Mesendoderm (in vitro differentiated cells): ENCODE measurements around the gene TRMT112. TPM values are rescaled to one million over a fixed set of nuclear protein-coding genes. Genes with fewer than 3 reads are reported as not detected.

Source experiments
- DNase-seq: peaks from one replicate; pipeline ENCODE4 v3.0.0; 2013
- H2AK5ac ChIP-seq: 2 replicates; pipeline ENCODE4 v1.6.1; 2013; ENCODE audit warnings: low read length, inconsistent platforms
- H2BK120ac ChIP-seq: 2 replicates; pipeline ENCODE4 v1.6.1; 2013; ENCODE audit warnings: low read depth, mild to moderate bottlenecking, low read length, moderate library complexity, mixed read lengths
- H2BK15ac ChIP-seq: replicated peaks from 2 replicates; pipeline ENCODE4 v1.6.1; 2013; ENCODE audit warnings: low read depth, mild to moderate bottlenecking, moderate library complexity
- H2BK5ac ChIP-seq: 2 replicates; pipeline ENCODE4 v1.6.1; 2013; ENCODE audit warnings: low read length, inconsistent platforms
- H3K18ac ChIP-seq: 2 replicates; pipeline ENCODE4 v1.6.1; 2013; ENCODE audit warnings: mild to moderate bottlenecking, low read length, mixed read lengths
- H3K23ac ChIP-seq: one replicate; pipeline ENCODE4 v1.6.1; 2013; ENCODE audit warnings: low read length
- H3K27ac ChIP-seq: 2 replicates; pipeline ENCODE4 v1.5.1; 2013; ENCODE audit warnings: low read depth, mild to moderate bottlenecking, inconsistent platforms, low read length, moderate library complexity
- H3K27me3 ChIP-seq: 2 replicates; pipeline ENCODE4 v1.6.1; 2013; ENCODE audit warnings: low read length, control low read depth, mild to moderate bottlenecking, inconsistent platforms; ENCODE audit not compliant: insufficient read depth, poor library complexity
- H3K36me3 ChIP-seq: 2 replicates; pipeline ENCODE4 v1.6.1; 2013; ENCODE audit warnings: low read length, inconsistent platforms; ENCODE audit not compliant: control insufficient read depth, insufficient read depth
- H3K4ac ChIP-seq: one replicate; pipeline ENCODE4 v1.6.1; 2013; ENCODE audit warnings: low read depth, mild to moderate bottlenecking, low read length, moderate library complexity
- H3K4me1 ChIP-seq: 2 replicates; pipeline ENCODE4 v1.6.1; 2013; ENCODE audit warnings: low read depth, low read length, inconsistent platforms; ENCODE audit not compliant: control insufficient read depth
- H3K4me2 ChIP-seq: 2 replicates; pipeline ENCODE4 v1.6.1; 2013; ENCODE audit warnings: low read length
- H3K4me3 ChIP-seq: 2 replicates; pipeline ENCODE4 v1.5.1; 2013; ENCODE audit warnings: mild to moderate bottlenecking, low read length
- H3K56ac ChIP-seq: one replicate; pipeline ENCODE4 v1.6.1; 2013; ENCODE audit warnings: low read length
- H3K79me1 ChIP-seq: 2 replicates; pipeline ENCODE4 v1.6.1; 2013; ENCODE audit warnings: low read length, inconsistent platforms
- H3K79me2 ChIP-seq: 2 replicates; pipeline ENCODE4 v1.6.1; 2013; ENCODE audit warnings: mild to moderate bottlenecking, low read length; ENCODE audit not compliant: control insufficient read depth, insufficient read depth
- H3K9ac ChIP-seq: 2 replicates; pipeline ENCODE4 v1.6.1; 2013; ENCODE audit warnings: low read length, inconsistent platforms
- H4K5ac ChIP-seq: one replicate; pipeline ENCODE4 v1.6.1; 2013; ENCODE audit warnings: low read length
- H4K8ac ChIP-seq: one replicate; pipeline ENCODE4 v1.6.1; 2013; ENCODE audit warnings: low read depth, mild to moderate bottlenecking, control low read depth, low read length, moderate library complexity
- WGBS: extraction: QIAGEN DNeasy Blood & Tissue Kit; methylation state at CpG from one replicate; pipeline ENCODE4 v1.1.7; 2013; ENCODE audit warnings: low lambda C conversion rate, missing lambda C conversion rate; ENCODE audit not compliant: insufficient coverage; ENCODE audit errors: extremely low coverage; 5-methylcytosine and 5-hydroxymethylcytosine counted together
- polyA plus RNA-seq, 2 experiments: library from polyadenylated mRNA; stranded (reverse); fragments of 200-250 nt; gene quantifications; one replicate each; pipeline ENCODE4 v1.2.3, GENCODE V29; 2013

Gene TRMT112
- 524 TPM for polyA plus RNA-seq (2013, experiment 1 of 2)
- 540 TPM for polyA plus RNA-seq (2013, experiment 2 of 2)

DNA sequence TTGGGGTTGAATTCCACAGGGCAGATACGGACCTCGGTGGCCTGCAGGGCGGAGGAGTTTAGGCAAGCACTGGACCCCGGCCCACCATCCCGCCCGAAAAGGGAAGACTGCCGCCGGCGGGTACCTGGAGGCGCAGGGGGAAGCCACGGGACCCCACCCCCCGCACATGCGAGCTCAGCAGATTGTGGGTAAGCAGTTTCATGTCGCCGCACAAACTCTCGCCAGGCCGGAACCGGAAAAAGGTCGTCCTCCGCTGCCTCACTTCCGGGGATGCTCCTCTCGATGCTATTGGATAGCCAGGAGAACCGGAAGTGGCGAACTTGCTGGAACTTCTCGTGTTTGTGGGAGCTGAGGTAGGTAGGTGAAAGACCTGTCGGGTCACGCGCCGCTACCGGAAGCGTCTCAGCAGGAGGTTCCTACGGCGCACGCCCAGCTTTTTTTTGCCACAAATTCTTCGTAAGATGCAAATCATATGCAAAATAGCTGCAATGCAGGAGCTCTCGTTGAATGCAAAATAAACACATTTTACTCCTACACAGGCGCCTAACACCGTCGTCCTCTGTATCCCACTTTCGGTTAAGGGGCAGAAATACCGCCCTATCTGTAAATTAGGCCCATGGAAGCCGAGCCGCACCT, at the start of gene TRMT112:
TRMT112 (minus strand) TSS at position 235 of the 636 bp plus-strand sequence; CDS start at position 202, 33 bp downstream.
- Histone ChIP-seq H4K5ac (no peak within 1 kb of the TSS), H3K79me2 (peaks cover 4% of the 10 kb centered on the region), H3K4ac (peak within 1 kb of the TSS; percentile 83), H3K18ac (peak within 1 kb of the TSS; percentile 84), H2BK15ac (no peak within 1 kb of the TSS), H3K4me2 (peak within 1 kb of the TSS; percentile 89), H3K27me3 (no peaks in the 10 kb centered on the region), H3K23ac (peak within 1 kb of the TSS; percentile 83), H2AK5ac (peak within 1 kb of the TSS; percentile 24), H2BK120ac (peak within 1 kb of the TSS; percentile 49), H3K56ac (peak within 1 kb of the TSS; percentile 96), H3K4me3 (peak within 1 kb of the TSS; percentile 91), H3K4me1 (peaks cover 3% of the 10 kb centered on the region), H2BK5ac (peak within 1 kb of the TSS; percentile 95), H4K8ac (peak within 1 kb of the TSS; percentile 93), H3K27ac (peak within 1 kb of the TSS; percentile 97), H3K79me1 (peaks cover 7% of the 10 kb centered on the region), H3K9ac (peak within 1 kb of the TSS; percentile 93), H3K36me3 (no peaks in the 10 kb centered on the region)
- no CpG with 5 or more reads among the region's 43 CpGs for WGBS
- peak; percentile 100 for DNase-seq

DNA sequence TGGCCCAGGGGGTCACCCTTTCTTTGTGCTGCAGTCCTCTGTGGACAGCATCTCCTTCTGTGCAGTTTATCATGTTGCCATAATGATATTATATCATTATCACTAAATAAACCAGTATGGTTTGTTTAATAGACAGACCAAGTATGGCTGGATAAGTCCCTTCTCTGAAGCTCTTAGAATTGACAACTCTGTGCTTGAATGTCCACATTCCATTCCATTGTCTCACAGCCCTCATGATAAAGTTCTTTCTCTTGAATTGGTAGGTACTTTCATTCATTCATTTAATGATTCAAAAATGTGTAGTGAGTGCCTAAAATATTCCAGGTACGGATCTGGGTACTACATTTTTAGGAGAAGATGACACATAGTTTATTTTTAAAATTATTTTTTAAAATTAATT, 49.4 kb upstream of the TRMT112 start:
- Histone ChIP-seq H3K79me1 (no peaks in the 10 kb centered on the region), H2AK5ac (no peak overlapping the region), H2BK15ac (no peak overlapping the region), H3K27ac (no peak overlapping the region), H2BK5ac (no peak overlapping the region), H3K23ac (no peak overlapping the region), H3K4me1 (no peaks in the 10 kb centered on the region), H3K27me3 (no peaks in the 10 kb centered on the region), H3K36me3 (no peaks in the 10 kb centered on the region), H4K8ac (no peak overlapping the region), H2BK120ac (no peak overlapping the region), H3K18ac (no peak overlapping the region), H3K4ac (no peak overlapping the region), H3K4me3 (no peak overlapping the region), H3K9ac (no peak overlapping the region), H3K79me2 (no peaks in the 10 kb centered on the region), H3K56ac (no peak overlapping the region), H4K5ac (no peak overlapping the region), H3K4me2 (no peak overlapping the region)
- WGBS, result no CpG with 5 or more reads among the region's 1 CpG
- DNase-seq, result no peak

DNA sequence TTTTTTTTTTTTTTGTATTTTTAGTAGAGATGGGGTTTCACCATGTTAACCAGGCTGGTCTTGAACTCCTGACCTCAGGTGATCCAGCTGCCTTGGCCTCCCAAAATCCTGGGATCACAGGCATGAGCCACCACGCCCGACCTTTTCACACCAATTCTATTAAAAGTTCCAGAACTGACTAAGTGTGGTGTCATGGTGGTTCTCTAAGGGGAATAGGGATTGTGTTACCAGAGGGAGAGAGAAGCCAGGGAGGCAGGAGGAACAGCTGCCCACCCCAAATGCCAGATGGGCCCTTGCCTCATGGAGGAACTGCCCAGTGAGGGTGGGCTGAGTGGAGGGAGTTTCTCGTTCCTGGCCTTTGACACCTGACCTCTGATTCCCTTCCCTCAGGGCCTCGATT, 47.6 kb upstream of the TRMT112 start:
- no peak overlapping the region for H3K4ac ChIP-seq
- no peak overlapping the region for H2BK120ac ChIP-seq
- no CpG with 5 or more reads among the region's 4 CpGs for WGBS

DNA sequence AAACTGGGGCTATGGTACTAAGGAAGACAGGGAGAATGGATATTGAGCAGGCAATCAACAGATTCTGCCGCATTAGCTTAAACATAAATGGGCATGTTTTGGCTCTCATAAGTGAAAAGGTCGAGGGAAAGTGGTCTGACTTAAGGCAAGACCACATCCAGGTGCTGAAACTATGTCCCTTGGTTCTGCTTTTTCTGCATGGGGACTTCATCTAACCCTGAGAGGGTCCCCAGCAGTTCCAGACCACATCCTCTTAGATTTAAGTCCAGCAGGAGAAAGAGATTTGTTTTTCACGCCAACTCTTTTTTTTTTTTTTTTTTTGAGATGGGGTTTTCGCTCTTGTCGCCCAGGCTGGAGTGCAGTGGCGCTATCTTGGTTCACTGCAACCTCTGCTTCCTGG, 47.1 kb upstream of the TRMT112 start:
- Histone ChIP-seq H2AK5ac (no peak overlapping the region), H3K4me3 (no peak overlapping the region), H3K4me1 (peaks cover 2% of the 10 kb centered on the region), H3K79me1 (peaks cover 4% of the 10 kb centered on the region), H3K27ac (no peak overlapping the region), H4K8ac (no peak overlapping the region), H3K4me2 (no peak overlapping the region), H3K9ac (no peak overlapping the region), H2BK15ac (no peak overlapping the region), H3K79me2 (no peaks in the 10 kb centered on the region), H3K4ac (no peak overlapping the region), H2BK120ac (no peak overlapping the region), H3K23ac (no peak overlapping the region), H3K56ac (no peak overlapping the region), H2BK5ac (no peak overlapping the region), H3K36me3 (no peaks in the 10 kb centered on the region), H3K27me3 (no peaks in the 10 kb centered on the region), H3K18ac (no peak overlapping the region), H4K5ac (no peak overlapping the region)
- no peak for DNase-seq
- no CpG with 5 or more reads among the region's 6 CpGs for WGBS

More for the DNA sequence above, 47.6 kb upstream of the TRMT112 start:
- no peak overlapping the region for H2BK5ac ChIP-seq
- H3K4me3 ChIP-seq, result no peak overlapping the region
- H3K36me3 ChIP-seq, result no peaks in the 10 kb centered on the region
- H4K5ac ChIP-seq, result no peak overlapping the region
- H3K4me2 ChIP-seq, result no peak overlapping the region
- no peaks in the 10 kb centered on the region for H3K27me3 ChIP-seq
- no peak overlapping the region for H2AK5ac ChIP-seq
- DNase-seq, result no peak
- peaks cover 1% of the 10 kb centered on the region for H3K79me1 ChIP-seq
- H3K18ac ChIP-seq, result no peak overlapping the region
- no peak overlapping the region for H2BK15ac ChIP-seq
- H3K23ac ChIP-seq, result no peak overlapping the region
- no peak overlapping the region for H4K8ac ChIP-seq
- no peaks in the 10 kb centered on the region for H3K79me2 ChIP-seq
- no peak overlapping the region for H3K9ac ChIP-seq
- no peaks in the 10 kb centered on the region for H3K4me1 ChIP-seq
- H3K56ac ChIP-seq, result no peak overlapping the region
- no peak overlapping the region for H3K27ac ChIP-seq

DNA sequence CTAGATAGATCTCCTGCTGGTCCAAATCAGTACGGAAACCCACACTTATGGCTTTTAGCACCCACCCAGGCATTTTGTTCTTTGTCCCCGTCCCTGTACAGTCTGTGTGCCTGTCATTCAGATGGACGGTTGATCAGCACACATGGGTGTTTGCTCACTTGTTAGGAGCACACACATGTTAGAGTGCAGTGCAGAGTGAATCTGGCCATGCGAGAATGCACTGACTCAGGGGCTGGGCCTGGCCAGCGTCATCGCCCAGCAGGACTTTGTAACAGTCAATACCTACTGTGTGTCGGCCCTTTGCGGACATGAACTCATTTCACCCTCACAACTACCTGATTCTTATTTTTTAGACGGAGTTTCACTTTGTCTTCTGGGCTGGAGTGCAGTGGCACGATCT, 45.0 kb upstream of the TRMT112 start:
- H3K4ac ChIP-seq, result no peak overlapping the region
- no peak overlapping the region for H3K23ac ChIP-seq
- peaks cover 4% of the 10 kb centered on the region for H3K79me1 ChIP-seq
- WGBS, result no CpG with 5 or more reads among the region's 10 CpGs
- no peak overlapping the region for H3K27ac ChIP-seq
- DNase-seq, result no peak
- no peak overlapping the region for H2BK120ac ChIP-seq
- H4K8ac ChIP-seq, result no peak overlapping the region
- no peak overlapping the region for H2BK15ac ChIP-seq
- no peak overlapping the region for H2AK5ac ChIP-seq
- peaks cover 8% of the 10 kb centered on the region for H3K4me1 ChIP-seq
- H3K79me2 ChIP-seq, result no peaks in the 10 kb centered on the region
- no peaks in the 10 kb centered on the region for H3K27me3 ChIP-seq
- no peak overlapping the region for H4K5ac ChIP-seq
- H2BK5ac ChIP-seq, result no peak overlapping the region
- H3K9ac ChIP-seq, result no peak overlapping the region
- H3K4me2 ChIP-seq, result no peak overlapping the region
- no peak overlapping the region for H3K56ac ChIP-seq
- H3K36me3 ChIP-seq, result no peaks in the 10 kb centered on the region
- H3K18ac ChIP-seq, result no peak overlapping the region
- H3K4me3 ChIP-seq, result no peak overlapping the region

DNA sequence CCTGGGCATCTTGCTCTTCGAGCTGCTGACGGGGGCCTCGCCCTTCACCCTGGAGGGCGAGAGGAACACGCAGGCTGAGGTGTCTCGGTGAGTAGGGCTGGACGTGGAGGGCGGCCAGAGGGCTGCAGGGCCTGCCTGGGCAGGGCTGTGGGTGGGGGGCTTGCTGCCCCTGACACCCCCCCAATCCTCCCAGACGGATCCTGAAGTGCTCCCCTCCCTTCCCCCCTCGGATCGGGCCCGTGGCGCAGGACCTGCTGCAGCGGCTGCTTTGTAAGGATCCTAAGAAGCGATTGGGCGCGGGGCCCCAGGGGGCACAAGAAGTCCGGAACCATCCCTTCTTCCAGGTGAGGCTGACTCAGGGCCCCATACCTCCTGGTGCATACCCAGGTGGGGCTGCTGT, 44.3 kb upstream of the TRMT112 start:
- H3K4me1 ChIP-seq, result peaks cover 8% of the 10 kb centered on the region

More for the DNA sequence above, 44.3 kb upstream of the TRMT112 start:
- Histone ChIP-seq H3K79me1 (peaks cover 4% of the 10 kb centered on the region), H3K27me3 (no peaks in the 10 kb centered on the region), H2BK120ac (no peak overlapping the region), H3K36me3 (no peaks in the 10 kb centered on the region), H2AK5ac (no peak overlapping the region), H2BK5ac (no peak overlapping the region), H2BK15ac (no peak overlapping the region), H3K9ac (no peak overlapping the region), H3K79me2 (no peaks in the 10 kb centered on the region), H3K4me2 (no peak overlapping the region), H3K23ac (no peak overlapping the region), H3K27ac (no peak overlapping the region), H4K5ac (no peak overlapping the region), H3K18ac (no peak overlapping the region), H3K56ac (no peak overlapping the region), H4K8ac (no peak overlapping the region), H3K4me3 (no peak overlapping the region), H3K4ac (no peak overlapping the region)
- DNase-seq, result no peak
- WGBS, result no CpG with 5 or more reads among the region's 18 CpGs
